Mesenteric fat pad (tissue), 1 donor: ENCODE results near the gene EOLA2. TPM values are rescaled to one million over a fixed set of nuclear protein-coding genes. Genes with fewer than 3 reads are reported as not detected.
"Not testable (repeated sequence)": the region's sequence is repeated elsewhere in the genome, so short reads cannot be mapped to it uniquely, and the experiment has no call there.

ENCODE experiments used
- DNase-seq: peaks from one replicate; pipeline ENCODE4 v3.0.0-alpha.2; 2020; ENCODE audit warnings: low spot score
- total RNA-seq: library from RNA; stranded (reverse); fragmentation: NEBNext Ultra II Directional; extraction: Animal tissue kit (Norgen Biotek cat#: 25700); gene quantifications from one replicate; pipeline ENCODE4 v1.2.1, GENCODE V29; 2021
- donor health status: DM: yes; HTN: yes; CAD: no.

The EOLA2 gene
- total RNA-seq, 1 donor from 2014 or later: 37.6 TPM

DNA sequence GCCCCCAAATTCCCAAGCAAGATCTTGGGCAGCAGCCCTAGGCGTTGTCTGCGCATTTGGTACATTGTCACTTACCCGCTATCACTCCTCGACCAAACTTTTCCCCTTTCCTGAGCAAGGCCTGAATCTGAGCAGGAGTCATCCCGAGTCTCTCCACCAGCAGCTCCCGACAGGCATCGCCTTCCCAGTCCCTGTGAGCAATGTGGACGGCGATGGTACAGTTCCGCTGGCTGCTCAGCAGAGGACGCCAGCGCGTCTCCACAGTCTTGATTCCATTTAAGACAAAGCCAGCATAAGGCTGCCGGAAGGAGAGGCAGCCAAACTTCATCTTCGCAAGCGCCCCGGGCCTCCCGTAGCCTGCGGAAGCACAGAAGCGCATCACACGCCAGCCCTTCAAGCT is 4.7 kb downstream of the EOLA2 start:
- not testable (repeated sequence) for DNase-seq

GRCh38 chrX:149932970-149933369 is 5.3 kb downstream of the EOLA2 start:
- DNase-seq: not testable (repeated sequence)

GRCh38 chrX:149932150-149932549 is 6.1 kb downstream of the EOLA2 start:
- DNase-seq: not testable (repeated sequence)

- not testable (repeated sequence) for DNase-seq
Measured at GRCh38 chrX:149931355-149931754, 6.9 kb downstream of the EOLA2 start.

GRCh38 chrX:149929400-149929799 is 8.9 kb downstream of the EOLA2 start, which contains the start of gene HSFX4:
TSS of gene HSFX4 (plus strand) at chrX:149929573. CDS start at chrX:149929645, 72 bp downstream.
- not testable (repeated sequence) for DNase-seq

DNA sequence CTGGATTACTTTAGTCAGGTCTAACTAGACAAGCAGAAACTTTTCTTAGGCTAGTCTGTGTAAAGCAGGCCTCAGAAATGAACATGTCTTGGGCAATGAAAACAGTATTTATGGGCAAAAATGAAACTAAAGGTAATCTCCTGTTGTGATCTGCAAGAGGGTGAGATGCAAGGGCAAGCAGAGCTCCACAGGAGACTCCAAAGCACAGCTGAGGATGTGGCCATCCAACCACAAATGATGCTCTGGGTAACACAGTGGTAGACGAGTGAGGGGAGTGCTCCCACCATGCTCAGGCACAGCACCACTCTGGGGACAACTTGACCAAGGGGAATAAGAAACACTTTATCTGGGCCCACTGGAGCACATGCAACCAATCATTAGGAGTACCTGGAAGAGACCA is 9.7 kb downstream of the EOLA2 start:
- DNase-seq: not testable (repeated sequence)

GRCh38 chrX:149927964-149928258 is 10.4 kb downstream of the EOLA2 start:
- DNase-seq: not testable (repeated sequence)

DNA sequence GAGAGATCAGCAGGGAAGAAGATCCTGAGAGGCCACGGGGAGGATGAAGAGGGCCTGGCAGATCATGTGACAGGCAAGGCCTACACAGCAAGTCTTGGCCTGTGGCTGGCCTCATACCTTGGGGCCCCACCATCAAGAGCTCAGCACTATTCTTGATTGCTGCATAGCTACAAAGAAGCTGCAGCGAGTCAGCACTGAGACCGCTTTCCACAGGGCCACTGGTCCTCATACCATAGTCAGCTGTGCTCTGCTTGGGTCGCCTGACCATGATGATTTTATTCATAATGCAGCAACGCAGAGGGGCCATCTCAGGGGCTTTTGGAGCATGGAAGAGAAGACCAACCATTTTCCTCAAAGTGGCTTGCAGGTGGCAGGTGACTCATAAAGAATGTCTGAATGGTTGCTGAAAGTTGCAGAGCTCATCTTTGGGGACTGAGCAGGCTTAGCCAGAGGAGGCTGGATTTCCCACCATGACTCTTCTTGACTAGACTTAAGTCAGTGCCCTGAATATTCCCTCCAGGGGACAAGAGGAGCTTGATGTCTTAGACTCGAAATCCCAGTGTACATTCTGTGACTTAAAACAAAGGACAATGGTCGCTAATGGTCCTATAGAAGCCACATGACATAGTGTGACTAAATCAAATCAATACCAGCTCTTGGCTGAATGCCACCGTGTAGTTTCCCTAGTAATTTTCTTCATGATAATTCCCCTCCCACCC is 10.9 kb downstream of the EOLA2 start:
- not testable (repeated sequence) for DNase-seq

DNA sequence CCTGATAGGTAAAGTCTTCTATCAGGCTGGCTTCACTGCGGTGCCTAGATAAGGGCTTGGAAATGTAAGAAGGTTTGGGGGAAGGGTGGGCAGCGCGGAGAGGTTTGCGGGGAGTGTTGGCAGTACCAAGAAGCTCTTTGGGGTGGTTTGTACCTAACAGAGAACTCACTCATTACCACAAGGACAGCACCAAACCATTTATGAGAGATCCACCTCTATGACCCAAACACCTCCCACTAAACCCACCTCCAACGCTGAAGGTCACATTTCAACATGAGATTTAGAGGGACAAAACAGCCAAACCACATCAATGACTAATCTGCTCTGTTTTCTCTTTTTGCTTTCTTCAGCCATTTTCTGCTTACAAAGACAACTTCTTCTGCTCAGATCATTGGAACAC is 13.9 kb downstream of the EOLA2 start:
- DNase-seq: not testable (repeated sequence)

DNA sequence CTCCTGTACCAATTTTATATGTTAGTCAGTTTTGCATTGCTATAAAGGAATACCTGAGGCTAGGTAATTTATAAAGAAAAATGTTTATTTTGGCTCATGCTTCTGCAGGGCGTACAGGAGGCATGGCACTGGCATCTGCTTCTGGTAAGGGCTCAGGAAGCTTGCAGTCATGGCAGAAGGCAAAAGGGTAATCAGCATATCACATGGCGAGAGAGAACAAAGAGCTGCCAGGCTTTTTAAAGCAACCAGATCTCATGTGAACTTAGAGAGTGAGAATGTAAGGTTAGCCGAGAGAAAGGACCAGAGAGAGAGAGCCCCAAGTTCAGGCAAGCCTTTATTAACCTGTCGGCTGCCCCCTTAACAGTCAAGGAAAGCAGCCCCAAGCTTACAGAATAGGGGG is 14.5 kb downstream of the EOLA2 start:
- DNase-seq: not testable (repeated sequence)

- no peak for DNase-seq
Measured at GRCh38 chrX:149916745-149917392, 21.4 kb downstream of the EOLA2 start.

GRCh38 chrX:149910178-149910695 is 28.1 kb downstream of the EOLA2 start:
- no peak for DNase-seq

- DNase-seq: no peak
Measured at GRCh38 chrX:149909324-149910177, 28.7 kb downstream of the EOLA2 start.

DNA sequence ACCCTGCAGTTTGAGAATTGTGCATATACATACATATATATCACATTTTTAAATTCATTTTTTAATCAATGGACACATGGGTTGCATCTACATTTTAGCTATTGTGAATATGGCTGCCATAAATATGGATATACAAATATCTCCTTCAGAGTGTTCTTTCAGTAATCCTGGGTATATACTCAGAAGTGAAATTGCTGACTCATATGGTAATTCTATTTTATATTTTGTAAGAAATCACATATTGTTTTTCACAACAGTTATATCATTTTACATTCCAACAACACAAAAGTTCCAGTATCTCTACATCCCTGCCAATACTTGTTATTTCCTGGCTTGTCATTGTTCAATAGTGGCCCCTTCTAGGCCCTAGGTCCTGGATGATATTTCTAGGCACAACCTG is 29.6 kb downstream of the EOLA2 start:
- no peak for DNase-seq

DNA sequence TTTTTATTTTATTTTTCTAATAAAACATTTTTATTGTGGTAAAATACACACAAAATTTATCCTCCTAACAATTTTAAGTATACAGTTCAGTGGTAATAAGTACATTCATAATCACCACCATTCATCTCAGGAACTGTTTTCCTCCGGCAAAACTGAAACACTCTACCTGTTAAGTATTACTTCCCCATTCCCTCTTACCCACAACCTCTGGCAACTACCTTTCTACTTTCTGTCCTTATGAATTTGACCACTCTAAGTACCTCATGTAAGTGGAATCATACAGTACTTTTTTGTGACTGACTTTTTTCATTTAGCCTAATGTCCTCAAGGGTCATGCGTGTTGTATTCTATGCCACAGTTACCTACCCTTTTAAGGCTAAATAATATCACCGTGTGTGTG is 30.0 kb downstream of the EOLA2 start:
- no peak for DNase-seq

GRCh38 chrX:149903889-149904748 is 34.2 kb downstream of the EOLA2 start:
- no peak for DNase-seq

- no peak for DNase-seq
Measured at GRCh38 chrX:149898554-149898953, 39.7 kb downstream of the EOLA2 start.

DNA sequence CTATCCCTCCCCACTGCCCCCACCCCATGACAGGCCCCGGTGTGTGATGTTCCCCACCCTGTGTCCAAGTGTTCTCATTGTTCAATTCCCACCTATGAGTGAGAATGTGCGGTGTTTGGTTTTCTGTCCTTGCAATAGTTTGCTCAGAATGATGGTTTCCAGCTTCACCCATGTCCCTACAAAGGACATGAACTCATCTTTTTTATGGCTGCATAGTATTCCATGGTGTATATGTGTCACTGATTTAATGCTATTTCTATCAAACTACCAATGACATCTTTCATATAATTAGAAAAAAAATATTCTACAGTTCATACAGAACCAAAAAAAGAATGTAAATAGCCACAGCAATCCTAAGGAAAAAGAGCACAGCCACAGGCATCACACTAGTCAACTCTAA is 47.5 kb downstream of the EOLA2 start:
- DNase-seq: not testable (repeated sequence)
